ENCODE data around the gene SPIB. TPM values are rescaled to one million over a fixed set of nuclear protein-coding genes. Genes with fewer than 3 reads are reported as not detected.

Gene SPIB
- polyA plus RNA-seq, 1 donor (not counting 4 experiments of a cell fraction or from before 2014, with no cell fraction given) = not detected

DNA sequence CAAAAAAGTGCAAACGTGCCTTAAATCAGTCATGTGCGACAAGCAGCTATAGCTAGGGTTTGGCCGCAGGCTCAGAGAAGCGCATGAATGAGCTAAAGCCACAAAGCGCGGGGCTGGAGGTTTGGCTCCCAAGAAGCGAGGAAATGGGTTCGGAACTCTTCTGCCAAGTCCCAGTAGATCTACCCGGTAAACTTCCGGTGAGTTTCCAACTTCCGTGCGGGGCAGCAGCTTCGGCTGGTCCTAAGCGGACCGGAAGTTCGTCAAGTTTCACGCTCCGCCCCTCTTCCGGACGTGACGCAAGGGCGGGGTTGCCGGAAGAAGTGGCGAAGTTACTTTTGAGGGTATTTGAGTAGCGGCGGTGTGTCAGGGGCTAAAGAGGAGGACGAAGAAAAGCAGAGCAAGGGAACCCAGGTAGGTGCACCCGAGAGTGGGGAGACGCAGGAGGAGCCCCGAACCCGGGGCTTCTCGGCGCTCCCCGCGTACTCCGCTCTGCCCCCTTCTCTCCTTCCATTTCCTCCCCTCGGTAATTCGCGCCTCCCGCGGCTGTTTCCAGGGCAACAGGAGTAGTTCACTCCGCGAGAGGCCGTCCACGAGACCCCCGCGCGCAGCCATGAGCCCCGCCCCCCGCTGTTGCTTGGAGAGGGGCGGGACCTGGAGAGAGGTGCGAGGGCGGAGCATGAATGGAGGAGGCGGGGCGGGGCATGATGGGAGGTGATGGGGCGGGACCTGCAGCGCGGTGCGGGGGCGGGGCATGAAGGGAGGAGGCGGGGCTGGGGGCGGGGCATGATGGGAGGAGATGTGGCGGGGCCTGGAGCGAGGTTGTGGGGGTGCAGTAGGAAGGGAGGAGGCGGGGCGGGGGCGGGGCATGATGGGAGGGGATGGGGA lies 42.3 kb upstream of the SPIB start, which contains the start of gene NR1H2:
TSS of gene NR1H2 (plus strand) at position 292 of the 885 bp plus-strand sequence. CDS start 1,149 bp downstream, outside the sequence.
- H3K9me3 ChIP-seq (ENCODE audit: control insufficient read depth, low read depth, low read length) = no peaks in the 10 kb centered on the region
- peak within 1 kb of the TSS; percentile 97 for H3K27ac ChIP-seq (ENCODE audit: control insufficient read depth, insufficient read depth, low read length)
- no peaks in the 10 kb centered on the region for H3K9me1 ChIP-seq (ENCODE audit: control insufficient read depth, extremely low read depth, insufficient read depth, low read length)
- H3K27me3 ChIP-seq (ENCODE audit: control insufficient read depth, extremely low read depth, insufficient read depth, low read length) = no peaks in the 10 kb centered on the region
- H3K36me3 ChIP-seq (ENCODE audit: control insufficient read depth in 2 of 2, extremely low read depth in 1 of 2, insufficient read depth in 2 of 2, low read length in 2 of 2) = peaks cover 16 to 24% of the 10 kb centered on the region in 2 experiments
- dilution Hi-C loops (cut with MboI; ENCODE audit: extremely low pct_ligation_motif_present, low sequenced_read_pairs) = no loop called here
- peak within 1 kb of the TSS; percentile 97 for H3K9ac ChIP-seq (ENCODE audit: control insufficient read depth, extremely low read depth, insufficient read depth, low read length)
- TF ChIP-seq EZH2 (IDR thresholded peaks at IDR 0.05; ENCODE audit: low read length) = no peak
- TF ChIP-seq, protein P1, sequence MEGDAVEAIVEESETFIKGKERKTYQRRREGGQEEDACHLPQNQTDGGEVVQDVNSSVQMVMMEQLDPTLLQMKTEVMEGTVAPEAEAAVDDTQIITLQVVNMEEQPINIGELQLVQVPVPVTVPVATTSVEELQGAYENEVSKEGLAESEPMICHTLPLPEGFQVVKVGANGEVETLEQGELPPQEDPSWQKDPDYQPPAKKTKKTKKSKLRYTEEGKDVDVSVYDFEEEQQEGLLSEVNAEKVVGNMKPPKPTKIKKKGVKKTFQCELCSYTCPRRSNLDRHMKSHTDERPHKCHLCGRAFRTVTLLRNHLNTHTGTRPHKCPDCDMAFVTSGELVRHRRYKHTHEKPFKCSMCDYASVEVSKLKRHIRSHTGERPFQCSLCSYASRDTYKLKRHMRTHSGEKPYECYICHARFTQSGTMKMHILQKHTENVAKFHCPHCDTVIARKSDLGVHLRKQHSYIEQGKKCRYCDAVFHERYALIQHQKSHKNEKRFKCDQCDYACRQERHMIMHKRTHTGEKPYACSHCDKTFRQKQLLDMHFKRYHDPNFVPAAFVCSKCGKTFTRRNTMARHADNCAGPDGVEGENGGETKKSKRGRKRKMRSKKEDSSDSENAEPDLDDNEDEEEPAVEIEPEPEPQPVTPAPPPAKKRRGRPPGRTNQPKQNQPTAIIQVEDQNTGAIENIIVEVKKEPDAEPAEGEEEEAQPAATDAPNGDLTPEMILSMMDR (optimal IDR thresholded peaks at IDR 0.05 in 1 of 3, IDR thresholded peaks at IDR 0.05 in 1 of 3, conservative IDR thresholded peaks at IDR 0.05 in 1 of 3; ENCODE audit: extremely low read depth in 1 of 3, insufficient read depth in 2 of 3, low read length in 3 of 3) = no peak
- peak within 1 kb of the TSS; percentile 90 to 96 (median 95) for H3K4me3 ChIP-seq (ENCODE audit: control insufficient read depth in 2 of 3, extremely low read depth in 1 of 3, insufficient read depth in 2 of 3, low read depth in 1 of 3, low read length in 3 of 3)
- H2AFZ ChIP-seq (ENCODE audit: control insufficient read depth, low read length) = peak within 1 kb of the TSS; percentile 86
- peak; percentile 69 for FAIRE-seq
- no peaks in the 10 kb centered on the region for H3K4me1 ChIP-seq (ENCODE audit: control insufficient read depth, extremely low read depth, insufficient read depth, low read length)
- no peaks in the 10 kb centered on the region for H3K79me2 ChIP-seq (ENCODE audit: control insufficient read depth, insufficient read depth, low read length)
- DNase-seq (ENCODE audit: low read depth, low spot score) = peak; percentile 83
- H3K4me2 ChIP-seq (ENCODE audit: control insufficient read depth, extremely low read depth, insufficient read depth, low read depth, low read length) = peak within 1 kb of the TSS; percentile 75
- H4K20me1 ChIP-seq (ENCODE audit: control insufficient read depth, extremely low read depth, insufficient read depth, low read length) = no peaks in the 10 kb centered on the region

DNA sequence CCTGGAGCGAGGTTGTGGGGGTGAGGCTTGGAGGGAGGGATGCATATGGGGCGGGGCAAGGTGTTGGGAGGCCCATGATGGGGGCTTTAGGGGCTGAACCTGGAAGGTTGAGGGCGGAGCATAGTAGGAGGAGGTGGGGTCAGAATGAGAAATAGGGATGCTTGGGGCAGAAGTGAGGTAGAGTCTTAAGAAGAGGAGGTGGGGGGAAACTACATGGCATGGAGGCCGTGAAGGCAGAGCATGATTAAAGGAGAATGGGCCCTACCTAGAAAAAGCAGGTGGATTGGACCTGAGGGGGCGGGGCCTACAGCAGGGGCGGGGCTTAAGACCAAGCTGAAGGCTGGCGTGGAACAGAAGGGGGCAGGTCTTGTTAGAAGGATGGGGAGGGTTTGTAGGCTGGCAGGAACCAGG lies 41.7 kb upstream of the SPIB start:
- Histone ChIP-seq H3K9me3 (ENCODE audit: control insufficient read depth, low read depth, low read length) (no peaks in the 10 kb centered on the region), H3K4me3 (ENCODE audit: control insufficient read depth in 2 of 3, extremely low read depth in 1 of 3, insufficient read depth in 2 of 3, low read depth in 1 of 3, low read length in 3 of 3) (peak overlapping the region in 1 of 3 experiments; percentile 96), H3K79me2 (ENCODE audit: control insufficient read depth, insufficient read depth, low read length) (no peaks in the 10 kb centered on the region), H3K36me3 (ENCODE audit: control insufficient read depth in 2 of 2, extremely low read depth in 1 of 2, insufficient read depth in 2 of 2, low read length in 2 of 2) (peaks cover 16 to 27% of the 10 kb centered on the region in 2 experiments), H3K9me1 (ENCODE audit: control insufficient read depth, extremely low read depth, insufficient read depth, low read length) (no peaks in the 10 kb centered on the region), H3K27me3 (ENCODE audit: control insufficient read depth, extremely low read depth, insufficient read depth, low read length) (no peaks in the 10 kb centered on the region), H3K4me1 (ENCODE audit: control insufficient read depth, extremely low read depth, insufficient read depth, low read length) (no peaks in the 10 kb centered on the region), H3K4me2 (ENCODE audit: control insufficient read depth, extremely low read depth, insufficient read depth, low read depth, low read length) (no peak overlapping the region), H2AFZ (ENCODE audit: control insufficient read depth, low read length) (no peak overlapping the region), H3K27ac (ENCODE audit: control insufficient read depth, insufficient read depth, low read length) (no peak overlapping the region), H3K9ac (ENCODE audit: control insufficient read depth, extremely low read depth, insufficient read depth, low read length) (no peak overlapping the region), H4K20me1 (ENCODE audit: control insufficient read depth, extremely low read depth, insufficient read depth, low read length) (no peaks in the 10 kb centered on the region)
- DNase-seq (ENCODE audit: low read depth, low spot score) (no peak), FAIRE-seq (no peak)
- dilution Hi-C loops (cut with MboI; ENCODE audit: extremely low pct_ligation_motif_present, low sequenced_read_pairs) = no loop called here
- no peak for TF ChIP-seq EZH2 (IDR thresholded peaks at IDR 0.05; ENCODE audit: low read length)
- TF ChIP-seq, protein P1 (optimal IDR thresholded peaks at IDR 0.05 in 1 of 3, IDR thresholded peaks at IDR 0.05 in 1 of 3, conservative IDR thresholded peaks at IDR 0.05 in 1 of 3; ENCODE audit: extremely low read depth in 1 of 3, insufficient read depth in 2 of 3, low read length in 3 of 3) = no peak
